HK-2 (cell line): ENCODE measurements around the gene PRSS56.

ENCODE experiments used
- DNase-seq: peaks from one replicate; pipeline ENCODE4 v3.0.0-alpha.2; 2018; ENCODE audit not compliant: unreplicated experiment

The PRSS56 gene

GRCh38 chr2:232573042-232573441, 52.9 kb downstream of the PRSS56 start:
- no peak for DNase-seq

- DNase-seq, result no peak
Observed at GRCh38 chr2:232573771-232574435, 53.7 kb downstream of the PRSS56 start.

- DNase-seq, result no peak
Observed at GRCh38 chr2:232574674-232575403, 54.7 kb downstream of the PRSS56 start.
